ENCODE results near the gene EXOSC5.
A peak's percentile ranks its signal among the peaks of the same experiment; 100 is the strongest.
"Not testable (repeated sequence)": the region's sequence is repeated elsewhere in the genome, so short reads cannot be mapped to it uniquely, and the experiment has no call there.

The EXOSC5 gene

GRCh38 chr19:41437944-41438574, 40.9 kb upstream of the EXOSC5 start:
- no peak for DNase-seq (ENCODE audit: low read depth, low spot score)
- no peak overlapping the region for H3K4me3 ChIP-seq

GRCh38 chr19:41436674-41436951, 39.5 kb upstream of the EXOSC5 start:
- no peak overlapping the region for H3K4me3 ChIP-seq
- TF ChIP-seq POLR2AphosphoS5 (IDR thresholded peaks at IDR 0.05; ENCODE audit: borderline replicate concordance, low read depth, low read length) (no peak), EZH2 (IDR thresholded peaks at IDR 0.05) (no peak), FOXP2 (optimal IDR thresholded peaks at IDR 0.05; ENCODE audit: control extremely low read depth, extremely low read length, insufficient read depth) (no peak)
- no peaks in the 10 kb centered on the region for H3K9me3 ChIP-seq (ENCODE audit: low read depth, low read length)
- no peak overlapping the region for H3K9ac ChIP-seq (ENCODE audit: insufficient read length)
- peaks cover 30% of the 10 kb centered on the region; the same call in 1 of the 2 replicates for H3K36me3 ChIP-seq (ENCODE audit: insufficient read depth, low read length)
- DNase-seq (ENCODE audit: low read depth, low spot score): no peak
- no peak overlapping the region for H3K27ac ChIP-seq

More at GRCh38 chr19:41437944-41438574, 40.9 kb upstream of the EXOSC5 start:
- TF ChIP-seq POLR2AphosphoS5 (IDR thresholded peaks at IDR 0.05; ENCODE audit: borderline replicate concordance, low read depth, low read length) (no peak), EZH2 (IDR thresholded peaks at IDR 0.05) (no peak), FOXP2 (optimal IDR thresholded peaks at IDR 0.05; ENCODE audit: control extremely low read depth, extremely low read length, insufficient read depth) (no peak)
- Histone ChIP-seq H3K9me3 (ENCODE audit: low read depth, low read length) (no peaks in the 10 kb centered on the region), H3K9ac (ENCODE audit: insufficient read length) (no peak overlapping the region), H3K27ac (no peak overlapping the region), H3K36me3 (ENCODE audit: insufficient read depth, low read length) (peaks cover 16% of the 10 kb centered on the region; the same call in 1 of the 2 replicates)

GRCh38 chr19:41435936-41436673, 38.9 kb upstream of the EXOSC5 start:
- Histone ChIP-seq H3K9me3 (ENCODE audit: low read depth, low read length) (no peaks in the 10 kb centered on the region), H3K36me3 (ENCODE audit: insufficient read depth, low read length) (peaks cover 33% of the 10 kb centered on the region; the same call in 1 of the 2 replicates), H3K4me3 (no peak overlapping the region), H3K27ac (no peak overlapping the region), H3K9ac (ENCODE audit: insufficient read length) (no peak overlapping the region)
- DNase-seq (ENCODE audit: low read depth, low spot score): no peak
- TF ChIP-seq FOXP2 (optimal IDR thresholded peaks at IDR 0.05; ENCODE audit: control extremely low read depth, extremely low read length, insufficient read depth): no peak
- no peak for TF ChIP-seq EZH2 (IDR thresholded peaks at IDR 0.05)
- TF ChIP-seq POLR2AphosphoS5 (IDR thresholded peaks at IDR 0.05; ENCODE audit: borderline replicate concordance, low read depth, low read length): no peak

- H3K4me3 ChIP-seq; DNase-seq (ENCODE audit: low read depth, low spot score); H3K9me3 ChIP-seq (ENCODE audit: low read depth, low read length); H3K9ac ChIP-seq (ENCODE audit: insufficient read length); H3K27ac ChIP-seq: not testable (repeated sequence)
- peaks cover 36% of the 10 kb centered on the region; the same call in 1 of the 2 replicates for H3K36me3 ChIP-seq (ENCODE audit: insufficient read depth, low read length)
Measured at GRCh38 chr19:41435376-41435775, 38.2 kb upstream of the EXOSC5 start.

- H3K36me3 ChIP-seq (ENCODE audit: insufficient read depth, low read length): peaks cover 36% of the 10 kb centered on the region; the same call in 1 of the 2 replicates
- H3K27ac ChIP-seq: no peak overlapping the region
- H3K4me3 ChIP-seq: no peak overlapping the region
- H3K9me3 ChIP-seq (ENCODE audit: low read depth, low read length): no peaks in the 10 kb centered on the region
- DNase-seq (ENCODE audit: low read depth, low spot score): no peak
- TF ChIP-seq EZH2 (IDR thresholded peaks at IDR 0.05) (no peak), POLR2AphosphoS5 (IDR thresholded peaks at IDR 0.05; ENCODE audit: borderline replicate concordance, low read depth, low read length) (no peak), FOXP2 (optimal IDR thresholded peaks at IDR 0.05; ENCODE audit: control extremely low read depth, extremely low read length, insufficient read depth) (no peak)
- no peak overlapping the region for H3K9ac ChIP-seq (ENCODE audit: insufficient read length)
Measured at GRCh38 chr19:41434450-41434849, 37.3 kb upstream of the EXOSC5 start.

GRCh38 chr19:41433171-41433570, 36.0 kb upstream of the EXOSC5 start:
- Histone ChIP-seq H3K4me3 (no peak overlapping the region), H3K36me3 (ENCODE audit: insufficient read depth, low read length) (peaks cover 36% of the 10 kb centered on the region; the same call in 1 of the 2 replicates), H3K9ac (ENCODE audit: insufficient read length) (no peak overlapping the region), H3K9me3 (ENCODE audit: low read depth, low read length) (no peaks in the 10 kb centered on the region), H3K27ac (no peak overlapping the region)
- TF ChIP-seq EZH2 (IDR thresholded peaks at IDR 0.05) (no peak), FOXP2 (optimal IDR thresholded peaks at IDR 0.05; ENCODE audit: control extremely low read depth, extremely low read length, insufficient read depth) (no peak), POLR2AphosphoS5 (IDR thresholded peaks at IDR 0.05; ENCODE audit: borderline replicate concordance, low read depth, low read length) (no peak)
- no peak for DNase-seq (ENCODE audit: low read depth, low spot score)

GRCh38 chr19:41431426-41432386, 34.5 kb upstream of the EXOSC5 start:
- Histone ChIP-seq H3K27ac (0 out of 2 replicates have a peak overlapping the region, but pooled peaks have one; percentile 42), H3K9ac (ENCODE audit: insufficient read length) (no peak overlapping the region), H3K4me3 (no peak overlapping the region), H3K36me3 (ENCODE audit: insufficient read depth, low read length) (peaks cover 32% of the 10 kb centered on the region; the same call in 1 of the 2 replicates), H3K9me3 (ENCODE audit: low read depth, low read length) (no peaks in the 10 kb centered on the region)
- no peak for TF ChIP-seq POLR2AphosphoS5 (IDR thresholded peaks at IDR 0.05; ENCODE audit: borderline replicate concordance, low read depth, low read length)
- no peak for TF ChIP-seq EZH2 (IDR thresholded peaks at IDR 0.05)
- no peak for TF ChIP-seq FOXP2 (optimal IDR thresholded peaks at IDR 0.05; ENCODE audit: control extremely low read depth, extremely low read length, insufficient read depth)
- DNase-seq (ENCODE audit: low read depth, low spot score): no peak

GRCh38 chr19:41430922-41431321, 33.8 kb upstream of the EXOSC5 start:
- H3K4me3 ChIP-seq: no peak overlapping the region
- no peak for TF ChIP-seq FOXP2 (optimal IDR thresholded peaks at IDR 0.05; ENCODE audit: control extremely low read depth, extremely low read length, insufficient read depth)
- no peak overlapping the region for H3K9ac ChIP-seq (ENCODE audit: insufficient read length)
- 0 out of 2 replicates have a peak overlapping the region, but pooled peaks have one; percentile 42 for H3K27ac ChIP-seq
- H3K9me3 ChIP-seq (ENCODE audit: low read depth, low read length): no peaks in the 10 kb centered on the region
- H3K36me3 ChIP-seq (ENCODE audit: insufficient read depth, low read length): peaks cover 25% of the 10 kb centered on the region; the same call in 1 of the 2 replicates
- DNase-seq (ENCODE audit: low read depth, low spot score): no peak

Measured in SK-N-MC (cell line).